Measurements from ENCODE around the gene HLF. TPM values are rescaled to one million over a fixed set of nuclear protein-coding genes. Genes with fewer than 3 reads are reported as not detected.

The HLF gene
- total and polyA plus RNA-seq, 10 of the 15 experiments (the other 5 are each of a cell fraction or from before 2014, with no cell fraction given), result 0.01 to 0.33 (median 0.20) TPM; not detected in 3

- ChIA-PET SMC1A (ENCODE audit: uncharacterized antibody, unreplicated experiment) (no interaction called here), POLR2A (no interaction called here), RAD21 (ENCODE audit: unreplicated experiment) (no interaction called here), CTCF (no interaction called here)
- no TSS peak for BruUV-seq (replicated peaks)
- H2AFZ ChIP-seq (ENCODE audit: control insufficient read depth, low read depth, low read length), result no peak overlapping the region
- intact Hi-C loops (cut with micrococcal nuclease; ENCODE audit: unreplicated experiment) (no loop called here), in situ Hi-C loops (cut with MboI) (loop anchor here (5.0 kb wide), 1 partner anchor 300 kb away; no protein-coding TSS in a partner anchor)
- no peak overlapping the region for H3K4me3 ChIP-seq
- H3K27me3 ChIP-seq (replicated peaks in 1 of 2; ENCODE audit: control insufficient read depth in 2 of 2, insufficient read depth in 2 of 2, low read length in 1 of 2), result peaks cover 0 to 1% of the 10 kb centered on the region in 2 experiments; a peak in 1 of 4 replicates
- no peak overlapping the region for H3K4me2 ChIP-seq (ENCODE audit: control insufficient read depth, insufficient read depth)
- TF ChIP-seq TAF1 (IDR thresholded peaks at IDR 0.05; ENCODE audit: borderline replicate concordance, low read depth, low read length) (no peak), STAT1 (conservative IDR thresholded peaks at IDR 0.05) (no peak), ATF7 (IDR thresholded peaks at IDR 0.05; ENCODE audit: low read depth) (no peak), ZNF207 (IDR thresholded peaks at IDR 0.05; ENCODE audit: borderline replicate concordance) (no peak), E4F1 (IDR thresholded peaks at IDR 0.05; ENCODE audit: borderline replicate concordance, partially characterized antibody) (no peak), USF1 (IDR thresholded peaks at IDR 0.05; ENCODE audit: borderline replicate concordance, extremely low read length, insufficient read depth, low read depth, low read length) (no peak), GABPA (IDR thresholded peaks at IDR 0.05; ENCODE audit: low read depth) (no peak), RAD51 (IDR thresholded peaks at IDR 0.05) (no peak), PKNOX1 (IDR thresholded peaks at IDR 0.05) (no peak), FOXM1 (IDR thresholded peaks at IDR 0.05; ENCODE audit: low read depth, low read length) (no peak), RBBP5 (conservative IDR thresholded peaks at IDR 0.05) (no peak)
- H4K20me1 ChIP-seq (ENCODE audit: control insufficient read depth, insufficient read depth), result no peaks in the 10 kb centered on the region
- no peaks in the 10 kb centered on the region for H3K36me3 ChIP-seq (ENCODE audit: control insufficient read depth in 2 of 2, insufficient read depth in 2 of 2, low read length in 1 of 2)
- H3K9ac ChIP-seq (ENCODE audit: control insufficient read depth, insufficient read depth, low read length), result no peak overlapping the region
- H3K27ac ChIP-seq (ENCODE audit: control insufficient read depth, insufficient read depth), result no peak overlapping the region
- no peaks in the 10 kb centered on the region for H3K9me3 ChIP-seq (replicated peaks; ENCODE audit: control insufficient read depth, insufficient read depth, low read length)
- DNase-seq (ENCODE audit: low read depth, low spot score) (no peak), ATAC-seq (no peak), FAIRE-seq (no peak)
- no peaks in the 10 kb centered on the region for H3K79me2 ChIP-seq (ENCODE audit: control insufficient read depth, insufficient read depth, low read length)
- H3K4me1 ChIP-seq (ENCODE audit: control insufficient read depth, insufficient read depth, low read length), result no peaks in the 10 kb centered on the region
- 45% methylated on average over 5 of the region's 5 CpGs for WGBS (ENCODE audit: insufficient coverage, insufficient replicate concordance, low lambda C conversion rate, missing lambda C conversion rate)
Measured at GRCh38 chr17:55292094-55292493, 27.3 kb downstream of the HLF start.

Data from GM12878 (cell line).